Lung (tissue), 12 donors: ENCODE data around the gene TOX2. TPM values are rescaled to one million over a fixed set of nuclear protein-coding genes. Genes with fewer than 3 reads are reported as not detected.
A peak's percentile ranks its signal among the peaks of the same experiment; 100 is the strongest.

Experiments used
- ATAC-seq: fragments of 200-7000 bp; cut with Tn5 transposase; one replicate; pipeline ENCODE4 v1.9.1; 2020; ENCODE audit warnings: moderate number of reproducible peaks; ENCODE audit not compliant: insufficient read depth, low FRiP score
- DNase-seq, 3 donors: peaks; one replicate each; pipeline ENCODE4 v3.0.0-alpha.2; 2013 to 2017
- H3K27ac ChIP-seq, 2 donors: one replicate each; pipeline ENCODE4 v1.5.1; 2013; ENCODE audit warnings: mild to moderate bottlenecking in 2 of 2, moderate library complexity in 2 of 2, control low read depth in 1 of 2, inconsistent platforms in 1 of 2, low read depth in 1 of 2, low read length in 1 of 2
- H3K27me3 ChIP-seq, 3 donors: one replicate each; pipeline ENCODE4 v1.5.1; 2013; ENCODE audit warnings: low read length in 2 of 3; ENCODE audit not compliant: control insufficient read depth in 3 of 3, insufficient read depth in 3 of 3
- H3K36me3 ChIP-seq, 4 donors: one replicate each; pipeline ENCODE4 v1.5.1; 2013; ENCODE audit warnings: low read length in 4 of 4, mild to moderate bottlenecking in 1 of 4, moderate library complexity in 1 of 4; ENCODE audit not compliant: control insufficient read depth in 4 of 4, insufficient read depth in 4 of 4
- H3K4me1 ChIP-seq, 5 donors: one replicate each; pipeline ENCODE4 v1.5.1; 2013; ENCODE audit warnings: low read length in 5 of 5, mild to moderate bottlenecking in 2 of 5, moderate library complexity in 1 of 5; ENCODE audit not compliant: control insufficient read depth in 5 of 5, insufficient read depth in 5 of 5
- H3K4me3 ChIP-seq: one replicate; pipeline ENCODE4 v1.5.1; 2013; ENCODE audit warnings: mild to moderate bottlenecking, control low read depth, moderate library complexity
- H3K9ac ChIP-seq, 2 donors: one replicate each; pipeline ENCODE4 v1.5.1; 2013; ENCODE audit warnings: low read length in 2 of 2, control low read depth in 1 of 2; ENCODE audit not compliant: insufficient read depth in 1 of 2
- H3K9me3 ChIP-seq, 4 donors: one replicate each; pipeline ENCODE4 v1.5.1; 2013; ENCODE audit warnings: low read length in 3 of 4, mild to moderate bottlenecking in 1 of 4, moderate library complexity in 1 of 4; ENCODE audit not compliant: control insufficient read depth in 4 of 4, insufficient read depth in 3 of 4
- CTCF ChIP-seq: IDR thresholded peaks from 2 replicates; pipeline ENCODE4 v1.5.1; 2012; ENCODE audit warnings: mild to moderate bottlenecking; ENCODE audit errors: control extremely low read depth, extremely low read depth
- WGBS, 2 donors: extraction: QIAGEN DNeasy Blood & Tissue Kit; methylation state at CpG; one replicate each; pipeline ENCODE4 v1.1.7; 2013; 5-methylcytosine and 5-hydroxymethylcytosine counted together
- polyA plus RNA-seq, 2 donors: library from polyadenylated mRNA; stranded (reverse); fragments of 200-250 nt; gene quantifications; one replicate each; pipeline ENCODE4 v1.2.1, GENCODE V29; 2013
- total RNA-seq, 2 donors: library from RNA; depleted of rRNA in 1 of 2; stranded (reverse); fragments of >200 nt in 1 of 2; gene quantifications; one replicate each; pipeline ENCODE4 v1.2.1, GENCODE V29; 2014 to 2021
- donor health status: control.
- donor health status: control.
- donor health status: Bipolar disorder and iron deficiency.
- donor health status: healthy.
- donor health status: DM: yes; HTN: yes; CAD: no.

The TOX2 gene
- total and polyA plus RNA-seq, 4 donors: 12.0 to 25.5 (median 16.6) TPM

DNA sequence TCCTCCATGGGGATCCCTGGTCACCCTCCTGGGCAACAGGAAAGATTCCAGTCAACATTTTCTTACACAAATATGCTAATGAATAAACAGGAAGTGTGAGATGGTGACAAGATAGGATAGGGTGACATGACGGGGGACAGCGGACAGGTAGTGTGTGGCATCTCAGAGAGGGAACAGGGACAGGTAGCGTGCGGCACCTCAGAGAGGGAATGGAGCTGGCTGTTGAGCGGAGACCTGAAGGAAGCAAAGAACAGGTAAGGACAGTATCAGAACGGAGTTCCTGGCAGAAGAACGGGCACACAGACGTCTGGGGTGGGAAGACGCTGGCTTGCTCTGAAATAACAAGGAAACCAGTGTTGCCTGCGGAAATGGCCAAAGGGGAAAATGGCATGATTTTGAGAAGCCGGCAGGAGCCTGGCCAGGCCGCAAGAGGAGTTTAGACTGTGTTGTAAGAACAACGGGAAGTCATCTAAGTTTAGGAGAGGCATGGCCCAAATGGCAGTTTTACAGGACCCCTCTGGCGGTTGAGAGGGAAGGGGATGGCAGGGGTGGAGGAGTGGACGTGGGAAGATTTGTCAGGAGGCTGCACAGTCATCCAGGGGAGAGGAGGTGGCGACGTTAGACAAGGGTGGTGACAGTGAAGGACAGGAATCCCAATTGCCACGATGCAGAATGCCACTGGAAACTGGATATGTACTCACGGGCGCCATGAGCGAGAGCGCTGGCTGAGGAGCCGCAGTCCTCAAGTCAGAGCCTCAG, 160.7 kb downstream of the TOX2 start:
- DNase-seq (no peak), ATAC-seq (no peak)
- WGBS, 2 donors: 75 to 87% methylated on average over 23 of the region's 23 CpGs
- Histone ChIP-seq H3K27me3 (no peaks in the 10 kb centered on the region), H3K4me3 (no peak overlapping the region), H3K4me1 (peaks cover 0 to 4% (median 0%) of the 10 kb centered on the region in 5 donors), H3K9ac (no peak overlapping the region), H3K9me3 (peaks cover 0 to 3% (median 0%) of the 10 kb centered on the region in 4 donors), H3K36me3 (no peaks in the 10 kb centered on the region), H3K27ac (peak overlapping the region in 1 of 2 donors; percentile 45)
- TF ChIP-seq CTCF: no peak

GRCh38 chr20:44075950-44076232, 161.2 kb downstream of the TOX2 start:
- no peaks in the 10 kb centered on the region for H3K27me3 ChIP-seq
- H3K9ac ChIP-seq: no peak overlapping the region
- DNase-seq: no peak
- ATAC-seq: no peak
- H3K9me3 ChIP-seq: peaks cover 0 to 3% (median 0%) of the 10 kb centered on the region in 4 donors
- WGBS, 2 donors: 92 to 95% methylated on average over 5 of the region's 5 CpGs
- no peak overlapping the region for H3K4me3 ChIP-seq
- TF ChIP-seq CTCF: no peak
- H3K36me3 ChIP-seq: no peaks in the 10 kb centered on the region
- H3K4me1 ChIP-seq: peaks cover 0 to 6% (median 0%) of the 10 kb centered on the region in 5 donors
- H3K27ac ChIP-seq: no peak overlapping the region

GRCh38 chr20:44079291-44079690, 164.6 kb downstream of the TOX2 start:
- WGBS, 2 donors: 92 to 94% methylated on average over 10 of the region's 10 CpGs
- no peak overlapping the region for H3K4me3 ChIP-seq
- no peaks in the 10 kb centered on the region for H3K27me3 ChIP-seq
- DNase-seq (no peak), ATAC-seq (no peak)
- H3K9ac ChIP-seq: no peak overlapping the region
- no peak for TF ChIP-seq CTCF
- no peak overlapping the region for H3K27ac ChIP-seq
- peaks cover 0 to 6% (median 0%) of the 10 kb centered on the region in 5 donors for H3K4me1 ChIP-seq
- H3K36me3 ChIP-seq: no peaks in the 10 kb centered on the region
- H3K9me3 ChIP-seq: peaks cover 0 to 3% (median 0%) of the 10 kb centered on the region in 4 donors

- H3K4me3 ChIP-seq: no peak overlapping the region
- H3K9me3 ChIP-seq: peaks cover 0 to 3% (median 0%) of the 10 kb centered on the region in 4 donors
- no peak for DNase-seq
- WGBS, 2 donors: 68 to 75% methylated on average over 10 of the region's 10 CpGs
- TF ChIP-seq CTCF: no peak
- H3K36me3 ChIP-seq: no peaks in the 10 kb centered on the region
- no peak overlapping the region for H3K27ac ChIP-seq
- H3K9ac ChIP-seq: no peak overlapping the region
- ATAC-seq: no peak
- H3K4me1 ChIP-seq: peaks cover 0 to 6% (median 0%) of the 10 kb centered on the region in 5 donors
- H3K27me3 ChIP-seq: no peaks in the 10 kb centered on the region
Observed at GRCh38 chr20:44080064-44080463, 165.4 kb downstream of the TOX2 start.
